Activated T-cell treated with anti-CD3 and anti-CD28 coated beads, Interleukin-2, amount 50 U/mL, for 48 hours (primary cell): Measurements from ENCODE around the gene ALDH4A1.
"Not testable (repeated sequence)": the region's sequence is repeated elsewhere in the genome, so short reads cannot be mapped to it uniquely, and the experiment has no call there.

Source experiments
- DNase-seq, 2 experiments: peaks; one replicate each; pipeline ENCODE4 v3.0.0-alpha.2; 2020

Gene ALDH4A1

DNA sequence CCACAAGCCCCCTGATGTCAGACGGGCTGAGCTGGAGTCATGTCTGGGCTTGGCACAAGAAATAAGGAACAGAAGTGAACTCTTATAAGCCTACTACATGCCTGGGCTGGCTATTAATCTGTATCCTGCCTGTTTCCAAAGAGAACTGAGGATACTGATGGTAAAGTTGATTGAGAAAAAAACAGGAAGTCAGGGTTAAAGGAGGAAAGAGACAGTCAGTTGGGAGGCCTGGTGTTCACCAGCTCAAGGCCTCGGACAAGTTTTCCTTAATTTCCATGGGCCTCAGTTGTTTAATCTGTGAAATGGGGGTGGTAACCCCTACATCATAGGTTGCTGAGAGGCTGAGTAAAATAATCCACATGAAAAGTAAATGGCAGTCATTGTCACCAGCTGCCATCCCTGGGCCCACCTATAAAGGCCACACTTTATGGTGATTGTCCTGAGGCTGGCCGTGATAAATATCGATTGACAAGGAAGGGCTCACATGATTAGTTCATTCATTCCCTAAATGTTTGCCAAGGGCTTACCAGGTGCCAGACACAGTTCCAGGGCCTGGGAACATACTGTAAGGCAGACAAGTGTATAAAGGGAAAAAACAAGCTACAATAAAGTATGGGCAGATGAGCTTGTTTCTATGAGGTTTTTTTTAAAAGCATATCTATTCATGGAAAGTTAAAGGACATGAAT, 2.8 kb downstream of the ALDH4A1 start:
- no peak for DNase-seq

DNA sequence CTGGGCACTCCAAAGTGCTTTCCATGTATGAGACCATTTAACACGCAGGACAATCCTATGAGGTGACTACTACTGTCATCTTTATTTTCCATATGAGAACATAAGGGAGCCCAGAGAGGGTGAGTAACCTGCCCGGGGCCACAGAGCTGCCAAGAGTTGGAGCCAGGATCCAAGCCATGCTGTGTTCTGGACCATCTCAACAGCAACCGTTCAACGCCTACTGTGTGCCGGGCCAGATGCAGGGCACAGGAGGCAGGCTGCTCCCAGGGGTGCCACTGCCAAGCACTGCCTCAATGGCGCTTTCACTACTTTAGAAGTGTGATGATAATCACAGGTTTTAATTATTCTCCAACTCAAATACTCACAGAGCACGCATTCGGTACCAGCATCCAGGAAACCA, 3.8 kb downstream of the ALDH4A1 start:
- no peak for DNase-seq

DNA sequence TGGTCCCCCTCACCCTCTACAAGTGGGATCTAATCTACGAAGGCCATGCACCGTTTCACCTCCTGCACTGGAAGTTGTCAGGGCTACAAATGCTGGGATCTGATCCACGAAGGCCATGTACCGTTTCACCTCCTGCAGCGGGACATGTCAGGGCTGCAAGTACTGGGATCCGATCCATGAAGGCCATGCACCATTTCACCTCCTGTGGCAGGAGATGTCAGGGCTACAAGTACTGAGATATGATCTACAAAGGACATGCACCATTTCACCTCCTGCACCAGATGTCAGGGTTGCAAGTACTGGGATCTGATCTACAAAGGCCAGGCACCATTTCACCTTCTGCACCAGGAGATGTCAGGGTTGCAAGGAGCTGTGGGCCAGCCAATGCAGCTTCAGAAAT, 7.0 kb downstream of the ALDH4A1 start:
- no peak for DNase-seq

DNA sequence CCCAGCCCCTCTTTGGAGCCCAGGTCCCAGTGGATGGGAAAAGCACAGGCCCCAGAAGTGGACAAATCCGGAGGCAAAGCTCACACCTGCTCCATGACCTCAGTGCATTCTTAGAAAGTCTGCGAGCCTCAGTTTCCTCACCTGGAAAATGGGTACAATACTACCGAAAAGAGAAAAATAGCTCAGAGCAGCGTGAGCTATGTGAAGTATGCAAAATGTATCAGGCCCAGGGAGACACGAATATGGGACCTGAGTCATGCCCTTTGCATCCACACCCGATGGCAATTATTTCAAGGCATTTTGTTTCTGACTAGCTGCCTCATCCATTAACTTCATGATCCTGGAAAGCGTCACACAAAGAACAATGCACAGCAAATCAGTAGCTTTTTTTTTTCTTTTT, 9.2 kb downstream of the ALDH4A1 start:
- DNase-seq = no peak

DNA sequence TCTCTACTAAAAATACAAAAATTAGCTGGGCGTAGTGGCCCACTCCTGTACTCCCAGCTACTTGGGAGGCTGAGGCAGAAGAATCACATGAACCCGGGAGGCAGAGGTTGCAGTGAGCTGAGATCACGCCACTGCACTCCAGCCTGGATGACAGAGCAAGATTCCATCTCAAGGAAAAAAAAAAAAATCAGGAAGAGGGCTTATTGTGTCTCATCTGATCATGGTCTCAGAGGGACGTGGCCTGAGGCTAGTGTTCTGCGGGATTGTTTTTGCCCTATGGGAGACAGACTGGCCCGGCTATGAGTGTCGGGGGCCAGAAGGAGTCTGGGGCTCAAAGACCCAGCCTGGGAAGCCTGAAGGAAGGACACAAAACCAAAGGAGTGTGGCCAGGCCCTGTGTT, 10.5 kb downstream of the ALDH4A1 start:
- DNase-seq = not testable (repeated sequence)

DNA sequence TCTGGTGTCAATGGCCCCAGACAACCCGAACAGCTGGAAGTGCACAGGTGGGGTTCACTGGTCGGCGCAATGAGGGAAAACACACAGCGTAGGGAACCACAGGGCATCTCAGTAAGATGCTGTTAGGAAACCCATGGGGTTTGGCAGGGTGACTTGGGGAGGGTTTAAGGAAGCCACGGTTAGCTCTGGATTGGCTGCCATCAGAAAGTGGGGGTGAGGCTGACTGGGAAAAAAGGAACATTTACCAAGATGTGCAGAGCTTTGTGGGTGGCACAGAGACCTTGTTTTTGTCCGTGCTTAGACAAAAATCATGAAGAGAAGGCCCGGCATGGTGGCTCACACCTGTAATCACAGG, 11.0 kb downstream of the ALDH4A1 start:
- no peak for DNase-seq

DNA sequence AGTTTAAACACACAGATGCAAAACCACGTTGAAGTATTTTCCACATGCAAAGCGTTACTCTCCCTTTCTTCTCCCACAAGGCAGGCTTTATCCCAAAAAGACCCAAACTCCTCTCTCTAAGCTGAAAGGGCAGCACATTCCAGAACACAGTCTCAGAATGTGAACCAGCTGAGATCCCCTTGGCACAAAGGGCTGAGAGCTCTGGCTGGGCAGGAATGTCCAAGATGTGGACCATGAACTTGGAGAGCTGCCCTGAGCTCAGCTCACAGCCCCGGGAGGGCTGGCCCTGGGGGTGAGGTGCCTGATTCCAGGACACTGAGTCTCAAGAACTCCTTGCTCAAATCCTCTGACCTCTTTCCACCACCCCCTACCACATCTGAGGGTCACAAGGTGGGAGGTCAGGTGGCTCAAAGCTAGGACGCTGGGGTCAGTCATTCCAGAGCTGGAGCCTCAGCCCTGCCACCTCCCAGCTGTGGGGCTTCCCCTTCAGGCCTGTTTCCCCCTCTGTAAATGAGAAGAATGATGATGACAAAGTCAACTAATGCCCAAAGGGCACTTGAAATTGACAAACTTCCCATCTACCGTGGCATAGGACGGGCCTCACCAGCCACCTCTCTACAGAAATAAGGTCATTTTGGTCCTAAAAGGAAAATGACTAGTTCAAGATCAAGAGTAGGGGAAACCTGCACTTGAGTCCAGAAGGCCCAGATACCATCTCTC, 11.5 kb downstream of the ALDH4A1 start:
- no peak for DNase-seq

DNA sequence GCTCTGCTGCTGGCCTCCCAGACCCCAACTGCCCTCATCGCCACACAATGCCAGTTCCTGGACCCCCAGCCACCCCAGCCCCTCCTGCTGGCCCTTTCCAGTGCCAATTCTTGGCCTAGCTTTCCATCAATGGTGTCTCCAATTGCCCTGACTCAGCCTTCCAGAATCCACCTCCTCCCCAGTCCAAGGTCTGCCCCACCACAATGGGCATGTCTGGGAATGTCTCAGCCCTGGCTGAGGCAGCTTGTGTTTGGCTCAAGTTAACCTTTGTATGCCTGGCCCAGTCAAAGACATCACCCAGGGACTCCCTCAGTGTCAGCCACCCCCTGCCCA, 16.4 kb downstream of the ALDH4A1 start:
- DNase-seq = no peak

DNA sequence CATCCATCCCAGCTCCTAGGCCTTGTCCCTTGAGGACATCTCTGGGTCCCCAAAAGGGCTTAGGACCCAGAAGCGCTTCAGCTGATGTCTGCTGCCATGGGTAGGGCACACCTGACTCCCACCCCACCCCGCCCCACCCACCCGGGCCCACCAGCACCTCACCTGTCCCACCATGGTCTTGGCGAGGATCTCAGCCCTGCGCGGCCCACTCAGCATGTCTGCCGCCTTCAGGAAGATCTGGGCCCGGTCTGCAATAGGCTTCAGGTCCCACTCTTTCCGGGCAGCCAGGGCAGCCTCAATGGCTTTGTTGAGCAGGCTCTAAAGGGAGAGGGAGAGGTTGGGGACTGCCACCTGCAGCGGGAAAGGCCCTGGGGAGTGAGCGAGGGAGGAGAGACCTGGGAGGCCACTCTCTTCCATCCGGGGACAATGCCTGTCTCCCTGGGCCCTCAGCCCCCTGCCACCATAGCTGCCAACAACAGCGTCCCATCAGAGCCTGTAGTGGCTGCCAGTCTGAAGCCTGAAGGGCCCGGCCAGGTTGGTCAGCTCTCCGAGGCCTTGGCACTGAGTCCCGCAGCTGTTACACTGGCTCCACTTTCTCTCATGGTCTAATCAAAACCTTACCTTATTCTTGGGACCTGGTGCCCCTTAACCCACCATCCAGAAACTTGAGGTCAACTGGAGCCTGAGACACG, 16.9 kb downstream of the ALDH4A1 start:
- DNase-seq = no peak

DNA sequence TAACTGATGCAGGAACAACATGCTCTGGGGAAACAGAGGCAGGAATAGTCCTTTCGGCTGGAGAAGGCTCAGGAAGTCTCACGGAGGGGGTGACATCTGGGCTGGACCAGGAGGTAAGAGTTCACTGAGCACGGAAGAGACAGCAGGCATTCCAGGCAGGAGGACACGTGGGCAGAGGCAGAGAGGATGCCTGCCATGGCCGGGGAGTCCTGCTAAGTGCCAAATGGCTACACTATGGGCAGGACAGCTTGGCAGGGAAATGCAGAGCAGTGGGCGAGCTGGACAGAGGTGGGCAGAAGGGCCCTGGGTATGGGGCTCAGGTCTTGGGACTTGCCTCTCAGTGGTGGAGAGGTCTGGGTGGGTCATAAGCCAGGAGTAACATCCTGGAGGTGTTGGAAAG, 17.6 kb downstream of the ALDH4A1 start:
- no peak for DNase-seq

DNA sequence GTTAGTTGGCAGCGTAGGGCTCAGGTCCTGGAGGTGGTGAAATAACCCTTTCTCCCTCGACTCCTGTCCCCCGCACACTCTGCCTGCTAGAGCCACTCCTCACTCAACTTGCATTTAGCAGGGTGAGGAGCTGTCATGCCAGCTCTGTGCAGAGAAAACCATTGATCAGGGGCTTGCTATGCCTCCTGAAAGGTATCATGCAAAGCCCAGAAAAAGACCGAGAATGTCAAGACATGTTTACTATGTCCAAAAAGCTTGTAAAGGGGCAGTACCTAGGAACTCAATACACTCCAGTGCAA, 18.0 kb downstream of the ALDH4A1 start:
- no peak for DNase-seq

DNA sequence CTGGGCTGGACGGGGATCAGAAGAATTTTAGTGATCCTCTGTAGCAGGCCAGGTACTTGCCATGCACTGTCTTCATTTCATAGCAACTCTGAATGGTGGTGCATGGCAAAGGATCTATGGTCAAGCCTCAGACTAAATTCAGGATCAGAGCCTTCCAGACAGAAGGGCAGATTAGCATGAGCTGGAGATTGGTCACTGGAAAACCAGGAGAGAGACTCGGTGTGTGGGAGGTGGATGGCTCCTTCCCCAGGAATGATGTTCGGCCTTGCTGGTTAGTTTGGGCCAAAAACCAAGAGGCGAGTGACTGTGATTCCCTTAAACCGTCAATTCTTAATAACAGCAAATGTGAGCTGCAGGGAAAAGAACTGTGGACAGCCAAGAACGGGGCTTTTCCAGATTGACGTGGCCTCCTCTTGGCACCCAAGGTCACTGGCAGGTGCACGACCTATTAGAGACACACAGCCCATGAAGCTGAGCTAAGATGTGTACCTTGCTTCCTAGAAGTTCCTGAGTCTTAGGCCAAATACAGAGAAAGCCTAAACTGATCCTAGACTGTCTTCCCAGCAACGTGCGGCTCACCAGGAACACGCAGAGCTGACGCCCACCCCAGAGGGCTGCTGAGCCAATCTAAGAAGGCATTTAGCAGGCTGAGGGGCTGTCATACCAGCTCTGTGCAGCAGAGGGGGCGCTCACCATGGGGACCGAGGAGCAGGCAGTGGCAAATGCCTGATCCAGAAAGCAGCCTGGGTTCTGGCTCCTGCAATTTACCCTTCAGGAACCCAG, 18.5 kb downstream of the ALDH4A1 start:
- peak; percentile 82 to 84 for DNase-seq

DNA sequence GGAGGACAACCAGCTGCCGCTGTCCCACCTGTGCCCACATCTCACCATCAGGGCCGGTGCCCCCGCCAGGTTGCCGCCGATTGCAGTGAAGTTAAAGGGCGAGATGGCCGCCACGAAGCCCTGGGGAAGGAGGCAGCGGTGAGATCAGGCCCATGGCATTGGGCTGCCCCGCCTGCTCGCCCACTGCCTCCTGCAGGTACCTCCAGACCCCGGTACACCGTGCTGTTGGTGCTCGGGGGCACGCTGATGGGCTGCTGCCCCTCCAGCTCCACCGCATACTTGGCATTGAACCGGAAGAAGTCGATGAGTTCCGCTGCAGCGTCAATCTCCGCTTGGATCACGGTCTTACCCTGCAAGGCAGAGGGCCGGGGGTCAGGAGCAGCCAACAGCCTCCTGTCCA, 19.3 kb downstream of the ALDH4A1 start:
- no peak for DNase-seq

DNA sequence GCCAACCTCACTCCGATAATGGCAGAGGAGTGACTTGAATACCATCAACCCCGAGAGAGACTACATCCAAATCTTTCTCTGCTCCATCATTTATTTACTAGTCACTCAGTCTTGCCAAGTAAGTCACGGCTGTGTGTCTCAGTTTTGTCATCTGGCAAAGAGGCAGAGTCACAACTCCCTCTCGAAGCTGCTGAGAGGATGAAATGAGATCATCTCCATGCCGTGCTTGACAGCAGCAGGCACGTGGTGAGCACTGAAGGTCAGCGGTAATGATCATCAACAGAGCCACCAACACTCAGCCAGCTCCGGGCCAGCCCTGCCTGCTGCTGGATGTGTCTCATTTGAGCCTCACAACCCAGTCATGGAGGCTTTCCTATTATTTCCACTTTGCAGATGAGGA, 19.9 kb downstream of the ALDH4A1 start:
- DNase-seq = no peak

DNA sequence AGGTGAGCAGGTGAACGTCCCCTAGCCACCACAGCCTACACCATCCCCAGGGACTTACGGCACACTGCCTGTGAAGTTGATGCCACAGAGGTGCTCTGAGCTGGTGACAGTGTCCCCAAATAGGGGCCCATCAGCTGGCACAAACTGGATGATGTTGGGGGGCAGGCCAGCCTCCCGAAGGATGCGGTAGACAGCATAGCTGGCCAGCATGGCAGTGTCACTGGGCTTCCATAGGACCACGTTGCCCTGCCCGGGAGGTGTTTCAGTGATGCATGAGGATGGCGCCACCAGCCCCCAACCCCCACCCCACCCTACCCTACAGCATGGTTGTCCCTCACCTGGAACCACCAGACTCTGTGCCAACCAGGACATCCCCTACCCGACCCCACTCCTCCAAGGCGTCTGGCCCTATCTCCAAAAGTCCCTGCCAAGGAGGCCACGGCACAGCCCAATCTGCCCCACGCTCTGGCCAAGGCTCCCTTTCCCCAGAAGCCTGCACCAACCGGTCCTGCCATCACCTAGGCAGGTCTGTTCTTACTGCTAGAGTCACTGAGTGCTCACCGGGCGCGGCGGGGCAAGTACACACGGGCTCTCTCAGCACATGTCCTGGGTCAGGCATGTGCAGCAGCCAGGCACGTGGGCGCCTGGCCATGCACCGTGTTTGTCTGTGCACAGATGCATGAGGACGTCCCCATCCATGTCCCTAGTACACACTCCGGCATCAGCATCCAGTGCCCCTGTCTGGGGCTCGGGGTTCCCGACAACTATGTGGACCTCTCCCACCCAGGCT, 20.5 kb downstream of the ALDH4A1 start:
- DNase-seq = no peak

DNA sequence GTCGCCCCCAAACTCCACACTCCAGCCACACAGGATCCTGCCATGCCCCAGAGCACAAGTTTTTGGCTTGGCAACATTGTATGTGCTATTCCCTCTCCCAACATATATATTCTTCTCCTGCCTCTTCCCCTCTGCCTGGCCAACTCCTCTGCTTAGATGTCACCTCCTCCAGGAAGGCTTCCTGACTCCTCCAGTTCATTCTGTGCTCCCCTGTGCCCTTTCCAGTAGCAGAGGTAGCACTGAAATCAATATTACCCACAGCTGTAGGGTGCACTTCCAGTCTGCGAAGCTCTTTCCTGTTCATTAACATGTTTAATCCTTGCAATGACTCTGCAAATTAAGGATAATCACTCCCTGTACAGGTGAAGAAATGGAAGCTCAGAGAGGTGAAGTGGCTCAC, 21.2 kb downstream of the ALDH4A1 start:
- DNase-seq = no peak

DNA sequence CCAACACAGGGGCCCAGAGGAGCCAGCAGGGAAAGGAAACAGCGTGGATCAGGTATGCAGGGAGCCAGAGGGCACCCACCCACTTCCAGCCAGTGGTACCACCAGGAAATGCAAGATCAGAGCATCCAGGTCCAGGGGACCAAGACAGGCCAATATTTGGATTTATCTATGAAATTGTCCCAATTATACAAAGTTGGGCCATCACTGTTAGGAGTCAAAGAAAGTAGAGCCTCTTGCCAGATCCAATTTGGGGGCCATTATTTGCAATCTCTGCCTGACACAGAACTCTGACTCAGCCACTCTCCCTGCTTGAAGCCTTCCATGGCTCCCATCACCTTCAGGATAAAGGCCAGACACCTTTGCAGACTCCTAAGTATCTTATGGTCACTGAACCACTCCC, 21.8 kb downstream of the ALDH4A1 start:
- DNase-seq = no peak

DNA sequence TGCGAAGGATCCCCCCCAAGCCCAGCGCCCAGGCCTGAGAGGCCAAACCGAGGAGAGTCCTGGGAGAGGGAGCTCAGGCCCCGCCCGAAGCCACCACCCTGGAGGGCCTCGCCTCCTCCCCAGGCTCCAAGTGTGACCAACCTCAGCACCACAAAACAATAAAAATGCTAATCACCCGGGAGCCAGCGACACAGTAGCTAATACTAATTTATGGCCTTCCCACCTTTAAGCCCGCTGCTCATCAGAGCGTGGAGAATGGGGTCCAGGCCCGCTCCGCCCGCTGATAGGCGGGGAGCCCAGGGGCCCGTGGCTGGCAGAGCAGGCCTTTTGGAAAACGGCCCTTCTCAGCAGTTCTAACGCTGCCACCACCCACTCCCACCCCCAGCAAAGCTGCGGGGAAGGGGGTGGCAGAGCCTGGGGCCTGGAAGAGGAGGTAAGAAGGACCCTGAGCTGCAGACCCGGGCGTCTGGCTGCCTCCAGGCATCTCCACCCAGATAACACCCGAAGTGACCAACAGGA, 22.5 kb downstream of the ALDH4A1 start:
- no peak for DNase-seq

DNA sequence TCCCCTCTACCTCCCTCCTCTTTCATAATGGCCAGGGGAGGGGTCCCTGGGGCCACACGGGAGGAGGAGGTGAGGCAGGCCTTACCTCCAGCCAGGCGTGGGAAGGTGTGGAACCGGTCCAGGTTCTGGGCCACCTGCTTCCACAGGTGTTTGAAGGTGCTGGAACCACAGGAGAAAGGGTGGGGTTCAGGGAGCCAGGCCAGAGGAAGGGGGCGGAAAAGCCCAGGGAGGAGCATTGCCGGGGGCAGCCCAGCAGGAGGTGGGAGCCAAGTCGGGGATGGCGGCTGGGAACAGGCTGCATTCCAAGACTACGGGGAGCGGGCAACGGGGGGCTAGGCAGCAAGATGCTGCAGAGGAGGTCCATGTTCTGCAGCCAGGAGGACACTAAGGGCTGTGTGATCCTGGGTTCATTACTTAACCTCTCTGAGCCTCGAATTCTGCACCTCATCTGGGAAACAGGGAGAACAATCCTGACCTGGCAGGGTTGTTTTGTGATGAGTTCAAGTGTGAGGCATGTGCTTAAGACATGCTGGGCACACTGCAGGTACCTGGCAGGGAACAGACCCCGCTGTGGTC, 23.1 kb downstream of the ALDH4A1 start:
- no peak for DNase-seq

DNA sequence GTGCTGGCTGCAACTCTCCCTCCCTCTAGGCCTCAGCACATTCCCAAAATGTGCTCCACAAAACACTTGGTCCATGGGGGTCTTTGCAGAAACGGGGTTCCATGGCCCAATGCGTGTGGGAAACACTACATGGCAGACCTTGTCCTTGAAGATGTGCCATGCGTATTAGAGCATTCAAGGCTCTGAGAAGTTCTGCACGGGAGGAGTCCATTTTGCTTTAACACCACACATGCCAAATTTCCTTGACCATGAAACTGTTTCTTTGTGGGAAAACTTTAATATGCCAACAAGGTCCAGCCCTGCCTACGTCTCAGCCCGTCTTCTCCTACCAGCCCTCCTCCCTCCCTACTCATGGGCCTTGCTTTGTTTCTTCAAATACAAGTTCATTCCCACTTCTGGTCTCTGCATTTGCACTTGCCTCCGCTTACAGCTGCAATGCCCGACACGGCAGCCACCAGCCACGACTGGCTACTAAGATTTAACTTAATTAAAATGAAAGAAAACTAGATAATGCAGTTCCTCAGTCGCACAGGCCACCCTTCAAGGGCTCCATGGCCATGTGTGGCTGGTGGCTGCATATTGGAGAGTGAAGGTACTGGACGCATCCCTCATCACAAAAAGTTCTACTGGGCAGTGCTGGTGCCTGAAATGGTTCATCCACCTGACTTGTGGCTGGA, 23.7 kb downstream of the ALDH4A1 start:
- no peak for DNase-seq

DNA sequence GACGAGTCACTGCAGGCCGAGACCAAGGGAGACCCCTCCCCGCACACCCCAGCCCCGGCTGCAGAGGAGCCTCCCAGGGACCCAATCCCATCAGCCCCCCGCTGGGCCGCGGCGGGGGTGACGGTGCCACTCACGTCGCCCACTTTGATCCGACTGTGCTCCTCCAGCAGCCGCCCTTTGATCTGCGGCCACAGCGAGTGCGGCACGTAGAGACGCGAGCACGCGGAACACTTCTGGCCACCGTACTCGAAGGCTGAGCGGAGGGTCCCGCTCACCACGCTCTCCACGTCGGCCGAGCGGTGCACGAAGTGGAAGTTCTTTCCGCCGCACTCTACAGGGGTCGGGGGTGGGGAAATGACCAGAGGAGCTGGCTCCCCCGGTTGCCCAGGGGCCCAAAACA, 25.1 kb downstream of the ALDH4A1 start:
- DNase-seq = no peak

DNA sequence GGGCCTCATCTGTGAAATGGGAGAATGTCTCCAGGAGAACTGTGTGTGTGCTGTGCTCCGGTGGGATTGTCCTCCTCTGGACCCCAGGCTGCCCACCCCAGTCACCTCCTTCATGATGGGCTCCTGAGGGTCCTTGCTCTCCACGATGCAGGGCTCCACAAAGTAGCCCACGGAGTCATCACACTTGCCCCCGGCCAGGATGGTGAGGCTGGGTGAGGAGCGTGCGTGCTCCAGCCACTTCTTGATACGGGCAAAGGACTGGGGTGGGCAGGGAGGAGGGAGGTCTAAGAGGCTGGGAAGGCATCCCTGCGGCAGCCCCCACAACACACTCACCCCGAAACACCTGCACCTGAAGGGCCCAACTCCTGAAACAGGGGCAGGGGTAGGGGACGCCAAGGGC, 26.1 kb downstream of the ALDH4A1 start:
- no peak for DNase-seq
